Peyer's patch (tissue), 4 donors: ENCODE measurements around the gene TBCC. TPM values are rescaled to one million over a fixed set of nuclear protein-coding genes. Genes with fewer than 3 reads are reported as not detected.

Experiments
- DNase-seq, 3 donors: peaks; one replicate each; pipeline ENCODE4 v3.0.0-alpha.2; 2017 to 2019
- H3K27ac ChIP-seq, 4 donors: fragments of 200-600 bp; sonication (generic); one replicate each; pipeline ENCODE4 v1.5.1; 2016 to 2019
- H3K27me3 ChIP-seq, 2 donors: fragments of 200-600 bp; sonication (generic); one replicate each; pipeline ENCODE4 v1.5.1; 2019
- H3K36me3 ChIP-seq, 3 donors: fragments of 200-600 bp; sonication (generic); one replicate each; pipeline ENCODE4 v1.5.1; 2016 to 2019
- H3K4me1 ChIP-seq, 4 donors: fragments of 200-600 bp; sonication (generic); one replicate each; pipeline ENCODE4 v1.5.1; 2016 to 2019
- H3K4me3 ChIP-seq, 4 donors: fragments of 200-600 bp; sonication (generic); 1 replicate in 3 of 4; 2 replicates in 1 of 4; pipeline ENCODE4 v1.5.1; 2016 to 2019; ENCODE audit warnings: mild to moderate bottlenecking in 1 of 4
- H3K9me3 ChIP-seq, 4 donors: fragments of 200-600 bp; sonication (generic); one replicate each; pipeline ENCODE4 v1.5.1; 2016 to 2019; ENCODE audit warnings: mild to moderate bottlenecking in 1 of 4
- POLR2A ChIP-seq, 2 donors: fragments of 450-650 bp; IDR thresholded peaks; one replicate each; pipeline ENCODE4 v1.5.1; 2017; ENCODE audit warnings: antibody characterized with exemption in 2 of 2, mild to moderate bottlenecking in 2 of 2, moderate library complexity in 2 of 2
- total RNA-seq, 4 donors: library from RNA; depleted of rRNA; stranded (reverse); fragments of >200 nt; gene quantifications; one replicate each; pipeline ENCODE4 v1.1.0, GENCODE V29; 2016
- TF ChIP-seq, protein P1 (sequence below), 6 experiments: fragments of 450-650 bp in 4 of 6; fragments of 200-600 bp in 2 of 6; sonication (generic) in 1 of 6; IDR thresholded peaks; one replicate each; pipeline ENCODE4 v1.5.1; 2017 to 2019; ENCODE audit warnings: antibody characterized with exemption in 6 of 6, mild to moderate bottlenecking in 3 of 6, moderate library complexity in 1 of 6

The TBCC gene
- total RNA-seq, 4 donors from 2014 or later: 23.1 to 36.4 (median 30.7) TPM

DNA sequence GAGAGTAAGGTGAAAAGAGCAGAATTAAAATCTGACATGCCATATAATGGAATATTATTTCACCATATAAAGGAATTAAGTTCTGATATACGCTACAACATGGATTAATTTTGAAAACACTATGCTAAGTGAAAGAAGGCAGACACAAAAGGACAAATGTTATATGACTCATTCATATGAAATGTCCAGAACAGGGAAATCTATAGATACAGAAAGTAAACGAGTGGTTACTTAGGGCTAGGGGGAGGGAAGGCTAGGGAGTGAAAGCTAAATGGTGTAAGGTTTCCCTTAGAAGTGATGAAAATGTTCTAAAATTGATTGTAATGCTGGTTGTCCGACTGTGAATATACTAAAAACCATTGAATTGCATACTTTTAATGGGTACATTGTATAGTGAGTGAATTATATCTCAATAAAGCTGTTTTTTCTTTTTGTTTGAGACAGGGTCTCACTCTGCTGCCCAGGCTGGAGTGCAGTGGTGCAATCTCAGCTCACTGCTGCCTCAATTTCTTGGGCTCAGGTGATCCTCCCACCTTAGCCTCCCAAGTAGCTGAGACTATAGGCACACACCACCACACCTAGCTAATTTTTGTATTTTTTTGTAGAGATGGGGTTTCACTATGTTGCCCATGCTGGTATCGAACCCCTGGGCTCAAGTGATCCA, 31.7 kb downstream of the TBCC start:
- no peak overlapping the region for H3K27ac ChIP-seq
- no peak overlapping the region for H3K4me3 ChIP-seq
- no peaks in the 10 kb centered on the region for H3K9me3 ChIP-seq
- TF ChIP-seq, protein P1, sequence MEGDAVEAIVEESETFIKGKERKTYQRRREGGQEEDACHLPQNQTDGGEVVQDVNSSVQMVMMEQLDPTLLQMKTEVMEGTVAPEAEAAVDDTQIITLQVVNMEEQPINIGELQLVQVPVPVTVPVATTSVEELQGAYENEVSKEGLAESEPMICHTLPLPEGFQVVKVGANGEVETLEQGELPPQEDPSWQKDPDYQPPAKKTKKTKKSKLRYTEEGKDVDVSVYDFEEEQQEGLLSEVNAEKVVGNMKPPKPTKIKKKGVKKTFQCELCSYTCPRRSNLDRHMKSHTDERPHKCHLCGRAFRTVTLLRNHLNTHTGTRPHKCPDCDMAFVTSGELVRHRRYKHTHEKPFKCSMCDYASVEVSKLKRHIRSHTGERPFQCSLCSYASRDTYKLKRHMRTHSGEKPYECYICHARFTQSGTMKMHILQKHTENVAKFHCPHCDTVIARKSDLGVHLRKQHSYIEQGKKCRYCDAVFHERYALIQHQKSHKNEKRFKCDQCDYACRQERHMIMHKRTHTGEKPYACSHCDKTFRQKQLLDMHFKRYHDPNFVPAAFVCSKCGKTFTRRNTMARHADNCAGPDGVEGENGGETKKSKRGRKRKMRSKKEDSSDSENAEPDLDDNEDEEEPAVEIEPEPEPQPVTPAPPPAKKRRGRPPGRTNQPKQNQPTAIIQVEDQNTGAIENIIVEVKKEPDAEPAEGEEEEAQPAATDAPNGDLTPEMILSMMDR (IDR thresholded peaks at IDR 0.05): no peak
- TF ChIP-seq POLR2A (IDR thresholded peaks at IDR 0.05): no peak
- no peaks in the 10 kb centered on the region for H3K27me3 ChIP-seq
- H3K36me3 ChIP-seq: no peaks in the 10 kb centered on the region
- no peaks in the 10 kb centered on the region for H3K4me1 ChIP-seq
- DNase-seq: no peak

DNA sequence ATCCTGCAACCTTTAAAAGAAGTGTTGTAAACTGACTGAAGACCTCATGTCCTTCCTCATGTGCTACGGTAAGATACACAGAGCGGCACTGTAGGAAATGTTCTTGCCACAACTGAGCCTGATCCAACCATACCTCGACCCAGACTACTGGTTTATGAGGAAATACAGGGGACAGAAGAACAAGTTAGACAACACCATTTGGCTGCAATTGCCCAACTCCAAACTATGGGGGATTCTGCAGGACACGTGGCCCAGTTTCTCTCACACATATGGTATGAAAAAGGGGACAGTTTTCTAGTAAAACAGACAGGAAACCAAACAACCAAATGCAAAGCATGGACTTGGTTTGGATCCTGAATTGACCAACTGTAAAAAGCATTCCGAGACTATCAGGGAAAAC, 34.0 kb downstream of the TBCC start:
- Histone ChIP-seq H3K4me3 (no peak overlapping the region), H3K27ac (no peak overlapping the region), H3K36me3 (no peaks in the 10 kb centered on the region), H3K9me3 (no peaks in the 10 kb centered on the region), H3K4me1 (no peaks in the 10 kb centered on the region), H3K27me3 (no peaks in the 10 kb centered on the region)
- no peak for TF ChIP-seq POLR2A (IDR thresholded peaks at IDR 0.05)
- TF ChIP-seq, protein P1 (IDR thresholded peaks at IDR 0.05): no peak
- DNase-seq: no peak

DNA sequence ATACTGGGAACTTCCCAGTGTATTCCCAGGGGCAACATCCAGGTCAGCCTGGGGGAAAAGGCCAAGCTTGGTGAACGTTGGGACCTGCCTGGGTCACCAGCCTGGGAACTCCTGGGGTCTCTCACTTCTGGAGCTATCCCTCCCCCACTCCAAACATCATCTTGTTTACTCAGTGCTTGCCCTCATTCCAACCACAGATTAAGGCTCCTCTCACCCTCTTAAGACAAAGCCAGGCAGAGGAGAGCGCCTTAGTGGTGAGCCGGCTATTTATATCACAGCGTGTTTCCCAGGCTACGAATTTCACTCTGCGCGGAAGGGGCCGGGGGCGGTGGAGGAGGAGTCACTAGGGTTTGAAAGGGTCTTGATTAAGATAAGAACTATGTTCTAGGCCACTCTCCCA, 35.6 kb downstream of the TBCC start:
- TF ChIP-seq, protein P1 (IDR thresholded peaks at IDR 0.05): no peak

DNA sequence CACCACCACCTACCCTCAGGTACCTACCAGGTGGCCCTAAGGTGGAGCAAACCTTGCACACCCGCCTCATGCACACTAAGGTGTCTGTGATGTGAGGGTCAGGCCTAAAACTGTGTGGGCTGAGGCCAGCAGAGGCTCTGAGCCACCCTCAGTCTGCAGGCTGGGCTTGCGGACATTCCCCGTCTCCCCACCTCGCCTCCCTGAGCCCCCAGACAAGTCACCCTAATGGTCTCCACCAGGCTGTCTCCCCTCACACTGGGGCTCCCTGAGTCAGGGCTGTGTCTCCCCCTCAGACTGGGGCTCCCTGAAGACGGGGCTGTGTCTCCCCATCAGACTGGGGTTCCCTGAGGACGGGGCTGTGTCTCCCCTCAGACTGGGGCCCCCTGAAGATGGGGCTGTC, 36.0 kb downstream of the TBCC start:
- no peak for DNase-seq
- no peak overlapping the region for H3K4me3 ChIP-seq
- H3K27me3 ChIP-seq: no peaks in the 10 kb centered on the region
- no peak overlapping the region for H3K27ac ChIP-seq
- no peaks in the 10 kb centered on the region for H3K36me3 ChIP-seq
- H3K4me1 ChIP-seq: no peaks in the 10 kb centered on the region
- TF ChIP-seq POLR2A (IDR thresholded peaks at IDR 0.05): no peak
- TF ChIP-seq, protein P1 (IDR thresholded peaks at IDR 0.05): no peak
- no peaks in the 10 kb centered on the region for H3K9me3 ChIP-seq

More for the DNA sequence above, 35.6 kb downstream of the TBCC start:
- Histone ChIP-seq H3K27me3 (no peaks in the 10 kb centered on the region), H3K9me3 (no peaks in the 10 kb centered on the region), H3K36me3 (no peaks in the 10 kb centered on the region), H3K27ac (no peak overlapping the region), H3K4me1 (no peaks in the 10 kb centered on the region), H3K4me3 (no peak overlapping the region)
- no peak for DNase-seq

DNA sequence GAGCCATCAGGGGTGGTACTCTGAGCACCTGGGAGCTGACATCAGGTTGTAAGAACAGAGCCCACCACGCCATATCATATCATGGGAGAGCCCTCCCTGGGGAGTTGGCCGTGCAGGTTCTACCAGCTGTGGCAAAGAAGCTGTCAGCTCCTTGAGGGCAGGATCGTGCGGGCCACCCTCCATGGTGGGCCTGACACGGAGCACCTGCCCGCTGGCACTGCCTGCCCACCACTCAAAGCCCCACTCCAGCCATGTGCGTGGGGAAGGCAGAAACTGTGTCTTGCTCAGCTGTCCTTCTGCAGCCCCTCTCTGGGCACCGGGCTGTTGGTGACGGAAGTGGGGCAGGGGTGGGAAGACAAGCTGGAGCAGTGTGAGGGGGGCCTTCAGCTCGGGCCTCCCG, 37.8 kb downstream of the TBCC start:
- no peaks in the 10 kb centered on the region for H3K27me3 ChIP-seq
- H3K36me3 ChIP-seq: no peaks in the 10 kb centered on the region
- no peak for TF ChIP-seq POLR2A (IDR thresholded peaks at IDR 0.05)
- TF ChIP-seq, protein P1 (IDR thresholded peaks at IDR 0.05): no peak
- no peak overlapping the region for H3K4me3 ChIP-seq
- no peak overlapping the region for H3K27ac ChIP-seq
- DNase-seq: no peak
- no peaks in the 10 kb centered on the region for H3K9me3 ChIP-seq
- no peaks in the 10 kb centered on the region for H3K4me1 ChIP-seq

DNA sequence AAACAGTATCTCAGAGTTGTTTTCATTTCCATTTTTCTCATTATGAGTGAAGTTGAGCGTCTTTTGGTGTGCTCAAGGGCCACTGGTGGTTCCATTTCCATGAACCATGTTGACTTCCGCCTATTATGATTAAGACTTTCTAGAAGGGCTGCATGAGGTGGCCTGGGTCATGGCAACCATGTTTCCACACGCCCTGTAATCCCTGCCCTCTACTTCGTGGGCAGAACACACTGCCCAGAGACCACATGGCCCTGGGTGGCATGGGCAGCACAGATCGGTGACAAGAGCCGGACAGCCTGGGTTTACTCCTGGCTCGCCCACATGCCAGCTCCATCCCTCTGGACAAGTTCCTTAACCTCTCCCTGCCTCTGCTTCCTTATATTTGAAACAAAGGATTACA, 38.3 kb downstream of the TBCC start:
- Histone ChIP-seq H3K36me3 (no peaks in the 10 kb centered on the region), H3K27me3 (no peaks in the 10 kb centered on the region), H3K4me3 (no peak overlapping the region), H3K9me3 (no peaks in the 10 kb centered on the region), H3K27ac (no peak overlapping the region), H3K4me1 (no peaks in the 10 kb centered on the region)
- no peak for DNase-seq
- TF ChIP-seq, protein P1 (IDR thresholded peaks at IDR 0.05): no peak
- no peak for TF ChIP-seq POLR2A (IDR thresholded peaks at IDR 0.05)
